ENCODE results near the gene GTF3C5. TPM values are rescaled to one million over a fixed set of nuclear protein-coding genes. Genes with fewer than 3 reads are reported as not detected.
"Not testable (repeated sequence)": the region's sequence is repeated elsewhere in the genome, so short reads cannot be mapped to it uniquely, and the experiment has no call there.

GTF3C5 gene
- polyA plus RNA-seq, 3 donors from 2014 or later, result 31.0 to 52.7 (median 41.0) TPM

- H3K27me3 Mint-ChIP-seq (ENCODE audit: low read depth in 3 of 3); H3K4me3 Mint-ChIP-seq; DNase-seq; H3K4me1 Mint-ChIP-seq; H3K9me3 Mint-ChIP-seq: not testable (repeated sequence)
- peak overlapping the region in 1 of 6 donors; percentile 17 for H3K27ac Mint-ChIP-seq
- peaks cover 25 to 32% (median 26%) of the 10 kb centered on the region in 3 donors for H3K36me3 Mint-ChIP-seq
Measured at GRCh38 chr9:133094351-133094750, 63.6 kb downstream of the GTF3C5 start.

DNA sequence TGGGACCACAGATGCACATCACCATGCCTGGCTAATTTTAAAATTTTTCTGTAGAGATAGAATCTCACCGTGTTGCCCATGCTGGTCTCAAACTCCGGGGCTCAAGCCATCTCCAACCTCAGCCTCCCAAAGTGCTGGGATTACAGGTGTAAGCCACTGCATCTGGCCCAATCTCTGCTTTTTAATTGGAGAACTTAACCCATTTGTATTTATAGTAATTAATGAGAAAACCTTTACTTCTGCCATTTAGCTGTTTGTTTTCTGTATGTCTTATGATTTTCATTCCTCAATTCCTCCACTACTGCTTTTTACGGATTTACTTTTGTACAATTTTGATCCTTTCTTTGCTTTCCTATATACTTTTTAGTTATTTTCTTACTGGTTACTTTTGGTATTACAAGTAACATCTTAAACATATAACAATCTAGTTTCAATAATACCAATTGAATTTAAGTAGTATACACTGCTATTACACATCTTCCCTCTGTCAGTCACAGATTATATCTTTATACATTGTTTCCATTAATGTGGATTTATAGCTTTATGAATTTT lies 64.1 kb downstream of the GTF3C5 start:
- Mint-ChIP-seq H3K9me3 (peaks cover 0 to 8% (median 3%) of the 10 kb centered on the region in 6 donors), H3K4me1 (peaks cover 0 to 1% of the 10 kb centered on the region in 2 donors), H3K36me3 (peaks cover 26 to 34% (median 27%) of the 10 kb centered on the region in 3 donors), H3K27ac (peak overlapping the region in 1 of 6 donors; percentile 7), H3K27me3 (ENCODE audit: low read depth in 3 of 3) (no peaks in the 10 kb centered on the region), H3K4me3 (no peak overlapping the region)
- no peak for DNase-seq

GRCh38 chr9:133098104-133098754 lies 67.4 kb downstream of the GTF3C5 start:
- no peak overlapping the region for H3K4me3 Mint-ChIP-seq
- H3K27ac Mint-ChIP-seq, result no peak overlapping the region

DNA sequence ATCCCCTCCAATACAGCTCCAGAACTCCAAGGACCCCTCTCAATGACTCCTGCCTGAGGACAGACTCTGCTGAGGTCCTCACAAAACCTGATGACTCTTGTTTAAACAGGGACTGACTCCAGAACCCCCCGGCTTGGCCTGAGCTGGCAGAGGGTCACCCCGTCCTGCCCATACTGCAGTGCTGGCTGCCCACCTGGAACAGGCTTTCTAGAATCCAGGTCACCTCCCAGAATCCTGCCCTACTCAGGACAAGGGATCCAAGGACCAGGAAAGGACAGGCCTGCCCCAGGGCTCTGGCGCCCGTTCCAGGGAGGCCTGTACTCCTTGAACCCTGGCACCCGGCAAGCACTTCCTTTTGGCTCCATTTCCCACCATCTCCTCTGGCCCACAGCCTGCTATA lies 68.1 kb downstream of the GTF3C5 start:
- peaks cover 0 to 8% (median 4%) of the 10 kb centered on the region in 6 donors for H3K9me3 Mint-ChIP-seq
- no peak for DNase-seq
- no peaks in the 10 kb centered on the region for H3K4me1 Mint-ChIP-seq
- H3K27me3 Mint-ChIP-seq (ENCODE audit: low read depth in 3 of 3), result peaks cover 2% of the 10 kb centered on the region in 3 donors
- H3K36me3 Mint-ChIP-seq, result peaks cover 26 to 43% (median 31%) of the 10 kb centered on the region in 3 donors
- H3K4me3 Mint-ChIP-seq, result no peak overlapping the region
- H3K27ac Mint-ChIP-seq, result no peak overlapping the region

More at GRCh38 chr9:133098104-133098754, 67.4 kb downstream of the GTF3C5 start:
- Mint-ChIP-seq H3K27me3 (ENCODE audit: low read depth in 3 of 3) (peaks cover 2% of the 10 kb centered on the region in 3 donors), H3K9me3 (peaks cover 0 to 8% (median 4%) of the 10 kb centered on the region in 6 donors), H3K4me1 (no peaks in the 10 kb centered on the region), H3K36me3 (peaks cover 26 to 41% (median 30%) of the 10 kb centered on the region in 3 donors)
- DNase-seq, result no peak

DNA sequence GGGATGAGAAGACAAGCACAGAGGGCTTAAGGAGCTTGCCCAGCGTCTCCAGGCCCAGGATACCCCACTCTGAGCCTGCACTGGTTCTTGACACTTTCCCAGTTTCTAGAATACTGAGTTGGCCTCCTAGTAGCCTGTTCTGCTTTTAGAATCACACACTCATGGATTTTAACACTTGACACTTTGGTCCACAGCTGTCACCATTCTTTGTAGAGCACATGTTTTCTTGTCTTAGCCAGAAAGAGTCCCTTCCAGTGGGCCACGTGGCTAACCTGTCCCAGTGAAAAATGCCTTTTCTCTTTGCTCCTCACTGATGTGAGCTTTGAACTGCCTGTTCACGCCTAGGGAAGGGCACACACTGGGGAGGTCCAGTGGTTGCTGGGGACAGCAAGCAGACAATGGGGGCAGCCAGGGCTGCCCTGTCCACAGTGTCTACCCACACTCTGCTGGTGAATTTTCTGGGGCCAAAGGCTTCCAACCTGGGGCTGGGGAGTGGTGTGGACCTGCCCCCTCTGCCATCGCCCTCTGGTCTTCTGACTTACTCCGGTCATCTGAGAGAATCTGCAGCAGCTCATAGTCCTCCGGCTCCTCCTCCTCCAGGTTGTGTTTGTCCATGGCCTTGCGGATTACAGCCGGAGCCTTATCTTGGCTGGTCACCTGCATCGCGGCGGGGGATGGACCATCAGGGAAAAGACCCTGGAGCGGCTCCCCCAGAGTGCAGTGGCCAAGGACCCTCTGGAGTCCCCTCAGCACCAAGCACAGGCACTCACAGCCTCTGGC lies 69.1 kb downstream of the GTF3C5 start:
- DNase-seq, result no peak
- Mint-ChIP-seq H3K36me3 (peaks cover 26 to 43% (median 30%) of the 10 kb centered on the region in 3 donors), H3K9me3 (peaks cover 0 to 8% (median 3%) of the 10 kb centered on the region in 6 donors), H3K27me3 (ENCODE audit: low read depth in 3 of 3) (peaks cover 2% of the 10 kb centered on the region in 3 donors), H3K27ac (no peak overlapping the region), H3K4me1 (no peaks in the 10 kb centered on the region), H3K4me3 (no peak overlapping the region)

DNA sequence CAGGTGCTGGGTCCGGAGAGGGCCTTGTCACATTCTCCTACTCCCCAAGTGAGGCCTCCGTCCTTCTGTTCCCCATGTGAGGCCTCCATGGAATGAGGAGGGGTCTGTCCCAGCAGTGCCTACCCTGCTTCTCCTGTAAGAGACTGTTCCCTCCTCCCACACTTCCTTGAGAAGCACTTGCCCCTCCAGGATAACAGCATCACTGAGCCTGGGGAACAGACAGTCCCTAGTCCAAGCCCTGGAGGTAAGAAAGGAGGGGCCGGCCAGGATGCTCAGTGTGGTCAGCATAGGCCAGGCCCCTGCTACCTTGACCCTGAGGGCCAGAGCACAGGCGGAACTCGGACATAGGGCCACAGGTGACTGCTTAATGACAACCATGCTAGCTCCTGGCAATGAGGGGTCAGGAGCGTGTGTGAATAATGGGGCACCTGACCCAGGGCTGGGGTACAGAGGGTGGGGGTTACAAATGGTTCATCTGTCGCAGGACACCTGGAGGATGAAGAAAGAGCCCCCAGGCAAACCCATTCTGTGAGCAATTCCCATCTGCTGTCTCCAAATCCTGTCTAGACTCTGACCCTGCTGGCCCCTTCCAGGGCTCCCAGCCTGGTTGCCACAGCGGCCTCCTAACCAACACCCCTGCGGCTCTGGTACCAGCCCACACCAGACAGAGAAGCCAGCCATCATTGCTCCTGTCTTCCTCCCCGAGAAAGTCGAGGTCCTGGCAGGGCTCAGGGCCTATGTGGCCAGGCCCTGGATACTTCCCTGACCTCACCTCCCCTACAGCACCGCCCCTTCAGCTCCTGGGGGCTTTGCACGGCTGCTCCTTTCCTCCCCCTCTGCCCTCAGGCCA lies 69.9 kb downstream of the GTF3C5 start:
- no peak for DNase-seq
- Mint-ChIP-seq H3K4me1 (no peaks in the 10 kb centered on the region), H3K36me3 (peaks cover 25 to 43% (median 26%) of the 10 kb centered on the region in 3 donors), H3K27me3 (ENCODE audit: low read depth in 3 of 3) (peaks cover 2% of the 10 kb centered on the region in 3 donors), H3K9me3 (peaks cover 0 to 8% (median under 1%) of the 10 kb centered on the region in 6 donors), H3K27ac (no peak overlapping the region), H3K4me3 (no peak overlapping the region)

GRCh38 chr9:133101356-133102189 lies 70.8 kb downstream of the GTF3C5 start:
- Mint-ChIP-seq H3K4me3 (no peak overlapping the region), H3K4me1 (peaks cover 0 to under 1% of the 10 kb centered on the region in 2 donors), H3K27ac (peak overlapping the region in 1 of 6 donors; percentile 26), H3K27me3 (ENCODE audit: low read depth in 3 of 3) (peaks cover 2% of the 10 kb centered on the region in 3 donors), H3K9me3 (peaks cover 0 to 2% (median 0%) of the 10 kb centered on the region in 6 donors), H3K36me3 (peaks cover 20 to 37% (median 22%) of the 10 kb centered on the region in 3 donors)
- no peak for DNase-seq

GRCh38 chr9:133102190-133103021 lies 71.6 kb downstream of the GTF3C5 start:
- H3K4me3 Mint-ChIP-seq, result no peak overlapping the region
- peaks cover 0 to 2% (median 0%) of the 10 kb centered on the region in 6 donors for H3K9me3 Mint-ChIP-seq
- H3K4me1 Mint-ChIP-seq, result peaks cover 0 to 2% of the 10 kb centered on the region in 2 donors
- H3K36me3 Mint-ChIP-seq, result peaks cover 19 to 34% (median 22%) of the 10 kb centered on the region in 3 donors
- DNase-seq, result no peak
- peaks cover 2% of the 10 kb centered on the region in 3 donors for H3K27me3 Mint-ChIP-seq (ENCODE audit: low read depth in 3 of 3)
- peak overlapping the region in 4 of 6 donors; percentile 76 to 88 (median 84) for H3K27ac Mint-ChIP-seq

- H3K4me1 Mint-ChIP-seq, result peaks cover 0 to 2% of the 10 kb centered on the region in 2 donors
- H3K27me3 Mint-ChIP-seq (ENCODE audit: low read depth in 3 of 3), result peaks cover 2% of the 10 kb centered on the region in 3 donors
- DNase-seq, result peak; percentile 63 to 68 (median 67)
- H3K9me3 Mint-ChIP-seq, result peaks cover 0 to 2% (median 0%) of the 10 kb centered on the region in 6 donors
- H3K4me3 Mint-ChIP-seq, result no peak overlapping the region
- peak overlapping the region; percentile 75 to 88 (median 80) for H3K27ac Mint-ChIP-seq
- H3K36me3 Mint-ChIP-seq, result peaks cover 13 to 28% (median 14%) of the 10 kb centered on the region in 3 donors
Measured at GRCh38 chr9:133103183-133103986, 72.6 kb downstream of the GTF3C5 start.

GRCh38 chr9:133103987-133104505 lies 73.2 kb downstream of the GTF3C5 start:
- Mint-ChIP-seq H3K4me1 (peaks cover 0 to 2% of the 10 kb centered on the region in 2 donors), H3K4me3 (no peak overlapping the region), H3K27me3 (ENCODE audit: low read depth in 3 of 3) (peaks cover 2 to 4% (median 2%) of the 10 kb centered on the region in 3 donors), H3K9me3 (peaks cover 0 to 2% (median 0%) of the 10 kb centered on the region in 6 donors), H3K27ac (peak overlapping the region in 3 of 6 donors; percentile 39 to 78 (median 59)), H3K36me3 (peaks cover 8 to 21% (median 12%) of the 10 kb centered on the region in 3 donors)
- no peak for DNase-seq
